CD4-positive, alpha-beta T cell treated with Interleukin-4 for 4 hours (primary cell): Measurements from ENCODE around the gene BCL11A.

Experiments used
- DNase-seq: peaks from one replicate; pipeline ENCODE4 v3.0.0-alpha.2; 2020

BCL11A gene

GRCh38 chr2:60553495-60554073 lies at the start of gene BCL11A:
Gene BCL11A (minus strand): TSS chr2:60553654. CDS start chr2:60553270, 384 bp downstream.
- DNase-seq = no peak

DNA sequence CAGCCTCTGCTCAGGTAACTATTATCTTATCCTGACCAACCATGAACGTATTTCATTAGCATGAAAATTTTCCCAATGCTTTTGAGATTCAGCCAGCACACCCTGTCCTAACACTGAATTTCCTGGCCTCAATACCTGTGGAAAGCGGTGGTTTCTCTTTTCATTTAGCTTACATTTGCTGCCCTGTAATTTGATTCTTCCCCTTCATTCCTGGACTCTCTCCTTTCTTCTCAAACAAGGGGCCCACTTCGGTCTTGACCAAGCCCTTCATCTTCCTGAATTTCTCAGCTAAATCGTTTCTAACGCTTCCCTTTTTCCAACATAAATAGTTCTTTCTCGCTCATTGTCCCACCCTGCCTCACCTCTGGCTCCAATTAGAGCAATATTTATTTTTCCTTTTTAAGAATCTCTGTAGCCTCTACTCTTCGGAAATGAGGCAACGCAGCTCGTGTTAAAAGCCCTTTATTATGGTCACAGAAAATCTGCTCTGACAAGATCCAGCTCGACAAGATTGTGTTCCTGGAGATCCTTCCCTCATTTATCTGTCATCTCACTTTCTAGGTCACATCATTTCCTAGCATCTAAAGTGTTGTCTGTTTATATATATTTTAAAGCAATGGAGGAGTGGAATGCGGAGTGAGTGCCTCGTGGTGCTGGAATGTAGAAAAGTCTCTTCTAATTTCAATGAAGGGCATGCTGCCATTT lies 49.5 kb upstream of the BCL11A start:
- DNase-seq = no peak

DNA sequence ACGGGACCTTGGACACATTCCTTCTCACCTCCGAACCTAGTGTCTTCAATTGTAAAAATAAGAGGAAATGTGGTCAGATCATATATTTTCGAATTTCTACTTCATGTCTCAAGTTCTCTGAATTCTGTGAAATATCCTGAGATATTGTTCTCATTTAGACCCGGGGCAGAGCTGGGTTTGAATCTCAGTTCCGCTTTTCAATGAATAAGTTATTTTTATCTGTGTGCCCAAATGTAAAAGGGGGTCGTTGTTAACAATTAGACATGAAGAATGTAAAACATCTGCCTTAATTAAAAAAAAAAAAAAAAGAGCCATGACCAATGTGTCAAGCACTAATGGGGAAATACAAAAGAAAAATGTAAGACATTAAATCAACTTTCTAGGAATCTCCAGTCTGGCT lies 48.9 kb upstream of the BCL11A start:
- no peak for DNase-seq

- no peak for DNase-seq
These were observed 44.8 kb upstream of the BCL11A start for GRCh38 chr2:60598271-60598670.

DNA sequence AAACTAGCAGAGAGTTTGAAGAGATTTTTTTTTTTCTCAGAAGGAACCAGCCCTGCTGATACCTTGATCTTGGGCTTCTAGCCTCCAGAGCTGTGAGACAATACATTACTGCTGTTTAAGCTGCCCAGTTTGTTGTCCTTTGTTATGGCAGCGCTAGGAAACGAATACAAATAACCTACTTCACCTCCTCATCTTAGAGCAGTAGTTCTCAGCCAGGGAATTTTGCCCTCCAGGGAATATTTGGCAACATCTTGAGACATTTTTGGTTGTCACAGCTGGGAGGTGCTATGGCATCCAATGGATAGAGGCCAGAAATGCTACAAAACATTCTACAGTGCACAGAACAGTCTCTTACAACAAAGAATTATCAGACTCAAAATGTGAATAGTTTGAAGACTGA lies 43.9 kb upstream of the BCL11A start:
- DNase-seq = no peak

DNA sequence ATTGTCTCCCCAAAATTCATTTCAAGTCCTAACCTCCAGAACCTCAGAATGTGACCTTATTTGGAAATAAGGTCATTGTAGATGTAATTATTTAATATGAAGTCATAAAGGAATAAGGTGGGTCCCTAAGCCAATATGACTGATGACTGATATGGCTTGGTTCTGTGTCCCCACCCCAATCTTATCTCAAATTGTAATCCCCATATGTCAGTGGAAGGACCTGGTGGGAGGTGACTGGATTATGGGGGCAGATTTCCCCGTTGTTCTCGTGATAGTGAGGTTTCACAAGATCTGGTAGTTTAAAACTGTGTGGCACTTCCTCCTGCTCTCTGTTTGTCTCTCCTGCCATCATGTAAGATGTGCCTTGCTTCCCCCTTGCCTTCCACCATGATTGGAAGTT lies 43.0 kb upstream of the BCL11A start:
- no peak for DNase-seq

DNA sequence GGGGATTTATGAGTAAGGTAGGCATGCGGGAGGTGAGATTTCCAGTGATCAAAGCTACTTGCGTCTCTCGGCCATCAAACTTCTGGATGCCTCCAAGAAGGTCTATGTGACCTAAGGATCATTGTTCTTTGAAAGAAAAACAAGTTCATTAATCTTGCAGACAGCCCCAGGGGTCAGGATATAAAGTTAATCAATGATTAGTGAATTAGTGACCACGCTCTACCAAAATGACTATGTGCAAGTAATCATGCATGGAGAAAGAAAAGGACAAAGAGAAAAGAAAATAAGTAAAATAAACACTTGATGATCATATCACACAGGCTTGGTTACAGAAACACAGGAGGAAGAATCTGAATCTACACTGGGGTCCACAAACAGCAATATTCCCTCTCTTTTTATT lies 42.5 kb upstream of the BCL11A start:
- DNase-seq = no peak

GRCh38 chr2:60589104-60589503 lies 35.6 kb upstream of the BCL11A start:
- DNase-seq = no peak

DNA sequence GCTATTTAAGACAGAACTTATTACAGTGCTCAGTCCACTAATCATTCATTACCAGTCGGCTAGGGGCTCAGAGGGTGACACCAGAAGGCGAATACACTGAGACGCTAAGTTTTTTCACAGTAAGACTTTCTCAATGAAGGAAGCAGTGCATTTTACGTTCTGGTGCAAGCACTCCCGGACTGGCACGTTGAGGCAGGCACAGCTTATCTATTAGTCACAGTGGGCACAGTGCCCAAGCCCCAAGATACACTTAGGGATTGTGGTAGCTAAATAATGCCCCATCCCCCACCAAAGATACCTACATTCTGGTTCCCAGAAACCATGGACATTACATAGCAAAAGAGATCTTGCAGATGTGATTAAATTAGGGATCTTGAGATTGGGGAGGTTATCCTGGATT lies 32.6 kb upstream of the BCL11A start:
- no peak for DNase-seq

DNA sequence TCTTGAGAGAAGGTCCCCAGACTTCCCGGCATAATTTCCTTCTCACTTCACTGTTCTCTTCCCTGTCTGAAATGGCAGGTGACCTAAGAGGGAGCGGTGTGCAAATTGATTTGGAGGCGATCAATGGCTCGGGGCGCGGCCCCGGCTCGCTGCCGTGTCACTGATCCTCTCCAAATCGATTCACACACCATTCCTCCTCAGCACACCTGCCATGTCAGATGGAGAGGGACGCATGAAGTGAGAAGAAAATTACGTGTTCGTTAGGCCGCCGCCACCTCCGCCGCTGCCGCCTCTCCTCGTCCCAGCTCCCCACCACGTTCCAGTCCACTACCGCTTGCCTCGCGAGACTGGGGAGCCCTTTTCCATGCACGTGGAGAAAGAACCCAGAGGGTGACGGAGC lies 31.8 kb upstream of the BCL11A start:
- no peak for DNase-seq

- no peak for DNase-seq
These were observed 30.1 kb upstream of the BCL11A start for GRCh38 chr2:60583604-60584003.

GRCh38 chr2:60581433-60582282 lies 28.2 kb upstream of the BCL11A start:
- peak; percentile 41 for DNase-seq

GRCh38 chr2:60577682-60578283 lies 24.3 kb upstream of the BCL11A start:
- DNase-seq = no peak

- DNase-seq = no peak
These were observed 19.8 kb upstream of the BCL11A start for GRCh38 chr2:60573251-60573650.

DNA sequence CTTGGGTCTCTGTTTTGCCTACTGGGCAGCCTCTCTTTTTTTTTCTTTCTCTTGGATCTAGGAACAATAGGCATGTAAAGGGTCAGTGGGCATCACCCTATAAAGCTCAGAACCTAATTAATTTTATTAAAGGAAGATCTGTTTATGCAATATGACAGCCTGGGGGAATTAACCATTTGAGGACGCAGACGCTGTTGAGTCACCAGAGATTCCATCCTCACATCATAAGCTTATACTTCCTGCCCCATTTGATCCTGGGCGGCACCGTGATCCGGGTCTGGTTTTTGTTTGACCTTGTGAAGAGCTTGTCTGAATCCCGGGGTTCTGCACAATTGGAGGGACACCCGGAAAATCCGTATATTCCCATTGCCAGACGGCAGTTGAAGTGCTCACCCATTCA lies 16.8 kb upstream of the BCL11A start:
- no peak for DNase-seq

DNA sequence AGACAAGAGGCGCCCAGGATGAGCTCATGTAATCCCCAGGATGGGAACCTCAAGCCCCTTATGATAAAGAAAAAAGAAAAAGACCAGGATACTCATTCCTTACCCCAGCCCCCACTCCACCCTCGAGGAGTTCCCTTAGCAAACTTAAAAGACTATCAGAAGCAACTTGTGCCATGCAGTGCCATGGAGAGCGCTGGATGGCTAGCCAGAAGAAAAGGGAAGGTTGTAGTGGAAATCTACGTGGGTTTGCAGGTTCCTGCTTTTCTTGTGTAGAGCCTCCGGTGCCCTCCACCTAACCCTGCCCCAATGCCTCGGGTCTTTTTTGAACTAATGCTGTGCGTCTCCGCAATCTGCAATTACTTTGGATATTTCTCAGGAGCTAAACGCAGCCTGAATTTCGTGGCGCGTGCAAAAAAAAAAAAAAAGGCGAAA lies 16.2 kb upstream of the BCL11A start:
- no peak for DNase-seq

DNA sequence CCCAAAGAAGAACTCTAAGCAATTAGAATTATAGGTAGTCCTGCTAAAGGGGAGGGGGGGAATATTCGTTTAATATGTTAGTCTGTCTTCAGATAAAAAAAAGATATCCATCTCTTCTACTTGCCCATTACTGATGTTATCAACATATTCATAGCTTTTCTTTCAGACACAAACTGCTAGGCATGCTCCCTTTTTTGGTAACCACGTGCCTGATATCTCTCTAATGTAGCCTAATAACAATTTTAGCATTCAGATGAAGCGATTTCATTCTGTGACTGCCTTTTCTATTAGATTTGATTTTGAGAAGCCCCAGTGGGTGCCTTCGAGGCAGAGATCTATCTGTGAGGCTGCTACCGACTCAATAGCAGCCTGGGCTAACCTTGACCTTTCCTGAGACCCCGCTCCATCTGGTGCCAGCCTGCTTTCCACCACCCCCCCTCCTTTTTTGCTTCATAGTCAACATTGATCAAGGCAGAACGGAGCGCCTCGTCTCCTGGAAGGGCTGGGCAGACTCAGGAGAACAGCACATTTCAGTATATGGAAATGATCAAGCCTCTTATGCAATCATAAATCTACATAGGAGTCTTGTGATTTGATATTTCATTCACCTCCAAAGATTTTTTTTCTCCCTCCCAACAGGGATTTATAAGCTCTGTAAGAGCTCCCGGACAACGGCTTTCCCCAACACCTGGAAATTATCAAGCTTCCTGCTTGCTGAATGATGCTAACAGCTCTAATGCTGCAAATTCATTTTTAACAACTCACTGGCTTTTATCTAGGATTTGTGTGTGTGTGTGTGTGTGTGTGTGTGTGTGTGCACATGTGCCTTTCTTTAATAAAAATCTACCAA lies 14.7 kb upstream of the BCL11A start:
- DNase-seq = no peak

GRCh38 chr2:60567096-60567495 lies 13.6 kb upstream of the BCL11A start:
- no peak for DNase-seq

- no peak for DNase-seq
These were observed 12.0 kb upstream of the BCL11A start for GRCh38 chr2:60565472-60565871.

- DNase-seq = peak; percentile 21
These were observed 7.5 kb upstream of the BCL11A start for GRCh38 chr2:60560734-60561644.

DNA sequence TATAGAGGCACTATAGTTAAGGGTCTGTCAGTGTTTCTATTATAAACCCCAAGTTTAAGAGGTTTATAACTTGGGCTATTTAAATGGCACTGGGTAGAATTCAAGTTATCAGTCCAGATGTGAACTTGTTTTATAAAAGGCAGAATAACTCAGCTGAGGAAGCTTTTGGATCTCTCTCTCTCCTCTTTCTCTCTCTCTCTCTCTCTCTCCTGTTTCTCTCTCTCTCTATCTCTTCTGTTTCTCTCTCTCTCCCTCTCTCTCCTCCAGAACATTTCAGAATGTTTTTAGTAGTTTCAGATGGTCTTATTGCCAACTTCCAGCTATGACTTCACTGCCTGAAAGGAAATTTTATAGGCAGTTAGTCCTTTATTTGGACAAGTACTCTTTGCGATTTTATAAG lies 6.4 kb upstream of the BCL11A start:
- DNase-seq = no peak
